AG09319 (cell line): ENCODE measurements around the gene NABP1.

Experiments used
- DNase-seq: peaks from one replicate; pipeline ENCODE4 v3.0.0-alpha.2; 2010; ENCODE audit warnings: low read depth; ENCODE audit errors: extremely low read depth
- CTCF ChIP-seq: IDR thresholded peaks from 2 replicates; pipeline ENCODE4 v1.5.1; 2011; ENCODE audit warnings: low read depth, mild to moderate bottlenecking, inconsistent platforms, low read length, moderate library complexity

The NABP1 gene

GRCh38 chr2:191635333-191636234 is 42.4 kb upstream of the NABP1 start:
- DNase-seq: no peak
- TF ChIP-seq CTCF: no peak

- TF ChIP-seq CTCF: no peak
- no peak for DNase-seq
Observed at GRCh38 chr2:191636235-191636543, 41.7 kb upstream of the NABP1 start.

- no peak for DNase-seq
- TF ChIP-seq CTCF: no peak
Observed at GRCh38 chr2:191636586-191636985, 41.4 kb upstream of the NABP1 start.

- DNase-seq: no peak
- no peak for TF ChIP-seq CTCF
Observed at GRCh38 chr2:191637182-191638078, 40.5 kb upstream of the NABP1 start.

- no peak for DNase-seq
- TF ChIP-seq CTCF: no peak
Observed at GRCh38 chr2:191638079-191638801, 39.7 kb upstream of the NABP1 start.

- DNase-seq: no peak
- TF ChIP-seq CTCF: no peak
Observed at GRCh38 chr2:191638802-191639172, 39.1 kb upstream of the NABP1 start.
